Measurements from ENCODE around the gene ERICH4.
A peak's percentile ranks its signal among the peaks of the same experiment; 100 is the strongest.
"Not testable (repeated sequence)": the region's sequence is repeated elsewhere in the genome, so short reads cannot be mapped to it uniquely, and the experiment has no call there.

The ERICH4 gene

DNA sequence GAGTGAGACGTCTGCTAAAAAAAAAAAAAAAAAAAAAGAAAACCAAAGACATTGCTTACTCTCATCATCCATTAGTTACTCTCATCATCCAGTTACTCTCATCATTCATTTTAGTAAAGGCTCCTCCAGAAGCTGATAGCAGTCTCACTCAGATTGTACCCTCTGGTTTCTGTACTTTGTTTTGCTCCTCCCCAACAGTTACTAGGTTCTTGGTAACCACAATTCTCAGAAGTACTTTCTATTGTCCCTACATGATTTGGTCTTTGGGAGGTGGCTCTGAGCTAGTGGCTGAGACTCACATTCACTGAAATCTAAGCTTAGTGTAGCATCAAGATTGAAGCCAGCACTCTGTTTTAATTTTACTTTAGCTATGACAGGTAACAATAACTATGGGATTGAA is 14.3 kb downstream of the ERICH4 start:
- Mint-ChIP-seq H3K27ac (peak overlapping the region; percentile 39), H3K4me1 (ENCODE audit: low read depth) (peaks cover 15% of the 10 kb centered on the region), H3K36me3 (ENCODE audit: low read depth) (no peaks in the 10 kb centered on the region), H3K9me3 (no peaks in the 10 kb centered on the region), H3K4me3 (no peak overlapping the region), H3K27me3 (peaks cover 4% of the 10 kb centered on the region)
- no peak for DNase-seq

DNA sequence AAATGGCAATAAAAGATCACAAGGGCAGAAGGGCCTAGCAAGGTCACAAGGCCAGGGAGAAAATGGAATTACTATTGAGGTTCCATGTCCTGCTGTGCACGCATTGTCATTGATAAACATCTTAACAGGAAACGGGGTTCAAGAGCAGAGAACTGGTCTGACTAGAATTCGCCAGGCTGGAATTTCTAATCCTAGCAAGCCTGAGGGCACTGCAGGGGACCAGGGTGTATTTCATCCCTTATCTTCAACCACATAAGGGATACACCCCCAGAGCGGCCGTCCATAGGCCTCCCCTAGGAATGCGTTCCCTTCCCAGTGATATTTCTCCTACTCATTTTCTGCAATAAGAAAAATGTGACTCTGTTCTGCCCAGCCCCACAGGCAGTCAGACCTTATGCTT is 19.5 kb downstream of the ERICH4 start:
- no peak overlapping the region for H3K4me3 Mint-ChIP-seq
- no peak overlapping the region for H3K27ac Mint-ChIP-seq
- no peaks in the 10 kb centered on the region for H3K9me3 Mint-ChIP-seq
- no peaks in the 10 kb centered on the region for H3K36me3 Mint-ChIP-seq (ENCODE audit: low read depth)
- DNase-seq = no peak
- H3K4me1 Mint-ChIP-seq (ENCODE audit: low read depth) = peaks cover 10% of the 10 kb centered on the region
- H3K27me3 Mint-ChIP-seq = peaks cover 30% of the 10 kb centered on the region

DNA sequence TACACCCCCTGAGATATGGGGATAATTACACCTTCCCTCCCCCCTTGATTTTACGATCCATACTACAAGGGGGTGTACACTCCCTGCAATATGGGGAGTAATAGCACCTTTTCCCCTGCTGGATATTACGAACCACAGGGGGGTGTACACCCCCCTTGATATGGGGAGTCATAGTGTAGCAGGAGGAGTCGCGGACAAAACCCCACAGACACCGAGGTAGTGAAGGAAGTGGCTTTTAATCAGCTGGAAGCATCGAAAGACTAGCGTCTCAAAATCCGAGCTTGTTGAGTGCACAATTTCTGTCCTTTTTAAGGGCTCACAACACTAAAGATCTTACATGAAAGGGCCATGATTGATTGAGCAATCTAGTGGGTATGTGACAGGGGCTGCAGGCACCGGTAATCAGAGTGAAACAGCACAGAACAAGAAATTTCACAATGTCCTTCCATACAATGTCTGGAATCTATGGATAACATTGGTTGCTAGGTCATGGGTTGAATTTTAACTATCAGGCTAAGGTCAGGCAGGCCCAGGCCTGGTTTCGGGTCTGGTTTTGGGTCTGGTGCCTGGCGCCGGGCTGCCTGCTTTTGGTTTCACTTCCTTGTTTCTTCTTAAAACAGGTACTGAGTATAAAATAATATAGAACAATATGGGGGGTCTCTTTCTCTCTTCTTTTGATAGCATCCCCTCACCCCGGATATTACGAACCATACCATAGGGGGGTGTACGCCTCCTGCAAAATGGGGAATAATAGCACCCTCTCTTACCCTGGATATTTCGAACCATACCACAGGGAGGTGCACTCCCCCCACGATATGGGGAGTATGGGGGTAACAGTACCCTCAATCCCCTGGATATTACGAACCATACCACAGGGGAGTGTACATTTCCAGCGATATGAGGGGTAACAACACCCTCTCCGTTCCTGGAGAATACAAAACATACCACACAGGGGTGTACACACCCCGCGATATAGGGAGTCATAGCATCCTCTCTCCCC is 20.6 kb downstream of the ERICH4 start:
- H3K27me3 Mint-ChIP-seq = peaks cover 38% of the 10 kb centered on the region
- DNase-seq; H3K4me1 Mint-ChIP-seq (ENCODE audit: low read depth); H3K9me3 Mint-ChIP-seq; H3K36me3 Mint-ChIP-seq (ENCODE audit: low read depth); H3K27ac Mint-ChIP-seq: not testable (repeated sequence)
- peak overlapping the region; percentile 13 for H3K4me3 Mint-ChIP-seq

DNA sequence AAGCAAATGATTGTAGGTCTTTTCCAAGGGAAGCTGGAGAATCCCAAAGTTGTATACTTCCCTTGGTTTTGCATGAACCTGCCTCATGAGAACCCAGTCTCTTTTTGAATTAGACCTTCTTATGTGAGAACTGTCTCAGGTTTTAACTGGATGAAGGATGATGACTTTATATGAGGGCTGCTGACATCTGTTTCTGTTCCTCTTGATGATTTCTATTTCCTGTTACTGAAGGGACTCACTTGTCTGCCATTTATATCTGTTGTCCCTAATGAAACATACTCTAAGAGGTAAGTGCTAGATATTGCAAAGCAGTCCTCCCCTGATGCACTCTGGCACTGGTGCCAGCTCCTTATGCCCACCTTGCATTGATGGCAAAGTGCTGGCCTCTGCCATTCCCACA is 33.6 kb downstream of the ERICH4 start:
- Mint-ChIP-seq H3K4me3 (no peak overlapping the region), H3K27ac (no peak overlapping the region), H3K27me3 (peaks cover 56% of the 10 kb centered on the region), H3K9me3 (no peaks in the 10 kb centered on the region), H3K36me3 (ENCODE audit: low read depth) (no peaks in the 10 kb centered on the region), H3K4me1 (ENCODE audit: low read depth) (no peaks in the 10 kb centered on the region)
- no peak for DNase-seq

DNA sequence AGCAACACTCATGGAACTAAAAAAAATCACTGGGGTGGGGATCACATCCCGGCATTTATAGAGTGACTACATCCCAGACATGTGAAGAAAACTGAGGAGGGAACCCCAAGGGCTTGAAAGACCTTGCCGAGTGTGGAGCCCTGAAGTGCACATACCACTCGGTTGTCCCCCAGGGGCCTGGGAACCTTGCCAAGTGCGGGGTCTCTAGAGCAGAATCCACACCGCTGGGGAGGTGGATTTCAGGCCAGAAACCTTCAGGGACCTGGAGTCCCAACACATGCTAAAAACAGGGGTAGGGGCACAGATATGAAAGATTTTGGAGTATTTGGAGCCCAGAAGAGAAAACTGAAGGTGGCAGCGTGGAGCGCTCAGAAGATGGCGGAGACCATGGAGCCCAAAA is 35.2 kb downstream of the ERICH4 start:
- Mint-ChIP-seq H3K9me3 (no peaks in the 10 kb centered on the region), H3K27ac (no peak overlapping the region), H3K36me3 (ENCODE audit: low read depth) (no peaks in the 10 kb centered on the region), H3K4me1 (ENCODE audit: low read depth) (no peaks in the 10 kb centered on the region), H3K4me3 (no peak overlapping the region), H3K27me3 (peaks cover 45% of the 10 kb centered on the region)
- no peak for DNase-seq

DNA sequence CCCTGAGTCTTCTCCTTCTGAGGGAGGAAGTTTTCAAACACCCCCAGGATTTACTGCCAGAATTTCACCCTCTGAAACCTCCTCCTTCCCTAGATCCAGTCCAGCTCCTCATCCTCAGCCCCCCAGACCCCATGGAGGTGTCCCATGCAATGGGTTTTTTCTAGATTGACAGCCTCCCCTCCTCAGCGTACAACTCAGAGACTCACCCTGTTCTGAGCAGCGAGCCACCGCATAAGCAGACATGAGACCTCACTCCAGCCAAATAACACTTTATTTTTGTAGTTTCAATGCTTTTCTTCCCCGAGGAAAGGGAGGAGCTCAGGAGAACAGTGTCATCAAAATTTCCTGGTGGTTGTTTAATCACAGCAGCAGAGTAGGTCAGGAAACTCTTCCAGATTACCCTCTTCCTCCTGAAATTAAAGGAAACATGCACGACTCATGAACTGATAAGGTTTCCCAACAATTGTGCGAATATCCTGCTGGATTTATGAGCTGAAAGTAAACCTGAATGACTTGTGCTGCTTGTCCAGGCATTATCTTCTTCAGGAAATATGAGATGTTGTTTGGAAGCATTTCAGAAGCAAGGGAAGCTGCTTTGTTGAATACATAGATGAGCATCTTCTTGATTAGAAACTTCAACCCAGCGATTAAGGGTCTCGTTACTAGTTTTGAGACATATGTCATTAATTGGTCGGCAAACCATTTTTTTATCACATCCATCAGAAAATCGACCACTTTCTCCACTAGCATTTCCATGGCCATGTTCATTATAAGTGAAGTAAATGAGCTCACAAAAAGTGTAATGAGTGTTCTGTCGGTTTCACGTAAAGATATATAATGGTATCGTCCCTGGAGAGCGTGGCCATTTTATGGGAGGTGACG is 36.2 kb downstream of the ERICH4 start:
- peaks cover 42% of the 10 kb centered on the region for H3K27me3 Mint-ChIP-seq

DNA sequence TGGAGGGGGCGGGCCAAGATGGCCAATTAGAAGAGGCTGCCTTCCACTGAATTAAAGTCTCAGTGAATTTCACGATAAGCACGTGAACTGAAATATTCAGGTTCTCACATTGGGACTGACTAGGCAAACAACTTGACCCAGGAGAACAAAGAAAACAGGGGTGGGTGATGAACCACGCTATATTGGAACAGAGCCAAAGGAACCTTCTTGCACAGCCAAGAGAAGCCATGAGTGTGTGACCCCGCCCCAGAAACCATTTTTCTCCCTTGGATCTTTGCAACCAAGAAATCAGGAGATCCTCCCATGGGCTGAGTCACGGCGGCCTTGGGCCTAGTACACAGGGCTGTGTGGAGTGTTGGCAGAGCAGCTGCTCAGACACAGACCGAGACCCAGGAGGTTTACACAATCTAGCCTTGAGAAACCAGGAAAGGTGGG is 36.8 kb downstream of the ERICH4 start:
- no peak for DNase-seq
- Mint-ChIP-seq H3K36me3 (ENCODE audit: low read depth) (no peaks in the 10 kb centered on the region), H3K4me3 (no peak overlapping the region), H3K4me1 (ENCODE audit: low read depth) (no peaks in the 10 kb centered on the region), H3K27ac (no peak overlapping the region), H3K27me3 (peaks cover 44% of the 10 kb centered on the region), H3K9me3 (no peaks in the 10 kb centered on the region)

More for the DNA sequence above, 36.2 kb downstream of the ERICH4 start:
- Mint-ChIP-seq H3K9me3 (no peaks in the 10 kb centered on the region), H3K27ac (no peak overlapping the region), H3K4me1 (ENCODE audit: low read depth) (no peaks in the 10 kb centered on the region), H3K4me3 (no peak overlapping the region), H3K36me3 (ENCODE audit: low read depth) (no peaks in the 10 kb centered on the region)
- no peak for DNase-seq

DNA sequence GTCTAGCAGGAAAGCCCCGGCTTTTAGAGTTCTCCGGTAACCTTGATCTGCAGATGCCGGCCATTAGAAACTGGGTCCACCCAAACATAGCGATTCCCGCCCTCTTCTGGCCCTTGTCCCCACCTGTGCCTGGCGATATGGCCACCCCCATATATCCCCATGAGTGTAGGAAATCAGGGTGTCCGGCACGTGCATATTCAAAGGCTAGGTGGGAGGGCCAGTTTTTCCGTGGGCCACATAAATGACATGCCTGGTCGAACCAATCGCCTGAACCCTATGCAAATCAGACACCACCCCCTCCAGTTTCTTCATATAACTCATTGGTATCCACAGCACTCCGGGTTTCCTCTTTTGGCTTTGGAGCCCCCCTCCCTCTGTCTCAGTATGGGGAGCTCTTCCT is 37.4 kb downstream of the ERICH4 start:
- H3K27me3 Mint-ChIP-seq = peaks cover 48% of the 10 kb centered on the region
- no peaks in the 10 kb centered on the region for H3K4me1 Mint-ChIP-seq (ENCODE audit: low read depth)
- no peaks in the 10 kb centered on the region for H3K9me3 Mint-ChIP-seq
- no peak for DNase-seq
- no peak overlapping the region for H3K4me3 Mint-ChIP-seq
- H3K36me3 Mint-ChIP-seq (ENCODE audit: low read depth) = no peaks in the 10 kb centered on the region
- H3K27ac Mint-ChIP-seq = no peak overlapping the region

DNA sequence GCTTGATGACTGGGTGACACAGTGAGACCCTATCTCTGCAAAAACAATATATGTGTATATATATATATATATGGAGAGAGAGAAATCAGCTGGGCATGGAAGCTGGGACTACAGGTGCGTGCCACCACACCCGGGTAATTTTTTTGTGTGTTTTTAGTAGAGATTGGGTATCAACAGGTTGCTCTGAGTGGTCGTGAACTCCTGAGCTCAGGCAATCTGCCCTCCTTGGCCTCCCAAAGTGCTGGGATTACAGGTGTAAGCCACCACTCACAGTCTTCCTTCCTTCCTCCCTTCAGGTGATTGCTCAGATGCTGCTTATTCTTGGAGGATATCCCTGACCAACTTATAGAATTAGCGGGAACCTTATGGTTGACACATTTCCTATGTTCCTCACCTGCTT is 41.9 kb downstream of the ERICH4 start:
- no peak overlapping the region for H3K4me3 Mint-ChIP-seq
- H3K36me3 Mint-ChIP-seq (ENCODE audit: low read depth) = no peaks in the 10 kb centered on the region
- no peak overlapping the region for H3K27ac Mint-ChIP-seq
- H3K9me3 Mint-ChIP-seq = no peaks in the 10 kb centered on the region
- H3K4me1 Mint-ChIP-seq (ENCODE audit: low read depth) = no peaks in the 10 kb centered on the region
- peaks cover 57% of the 10 kb centered on the region for H3K27me3 Mint-ChIP-seq
- DNase-seq = no peak

DNA sequence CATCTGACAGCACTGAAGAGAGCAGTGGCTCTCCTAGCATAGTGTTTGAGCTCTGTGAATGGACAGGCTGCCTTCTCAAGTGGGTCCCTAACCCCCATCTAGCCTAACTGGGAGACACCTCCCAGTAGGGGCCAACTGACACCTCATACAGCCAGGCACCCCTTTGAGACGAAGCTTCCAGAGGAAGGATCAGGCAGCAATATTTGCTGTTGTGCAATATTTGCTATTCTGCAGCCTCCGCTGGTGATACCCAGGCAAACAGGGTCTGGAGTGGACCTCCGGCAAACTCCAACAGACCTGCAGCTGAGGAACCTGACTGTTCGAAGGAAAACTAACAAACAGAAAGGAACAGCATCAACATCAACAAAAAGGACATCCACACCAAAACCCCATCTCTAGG is 44.0 kb downstream of the ERICH4 start:
- H3K4me3 Mint-ChIP-seq; H3K4me1 Mint-ChIP-seq (ENCODE audit: low read depth); DNase-seq; H3K27ac Mint-ChIP-seq; H3K36me3 Mint-ChIP-seq (ENCODE audit: low read depth); H3K9me3 Mint-ChIP-seq: not testable (repeated sequence)
- H3K27me3 Mint-ChIP-seq = peaks cover 43% of the 10 kb centered on the region

DNA sequence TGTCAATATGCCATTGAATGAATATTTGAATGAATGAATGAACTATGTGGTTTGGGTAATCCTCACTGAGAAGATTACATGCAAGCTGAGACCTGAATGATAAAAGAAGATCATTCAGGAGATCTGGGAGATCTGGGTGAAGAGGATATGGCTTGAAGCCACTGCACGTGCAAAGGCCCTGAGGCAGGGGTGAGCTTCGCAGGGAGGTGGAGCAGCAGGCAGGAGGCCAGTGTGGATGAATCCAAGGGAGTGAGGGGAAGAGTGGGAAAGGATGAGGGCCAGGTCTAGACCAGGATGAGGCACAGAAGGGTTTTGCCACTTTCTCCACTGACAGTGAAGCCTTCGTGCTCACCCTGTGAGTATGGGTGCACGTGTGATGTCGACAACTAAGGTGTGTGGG is 49.9 kb downstream of the ERICH4 start:
- no peak overlapping the region for H3K4me3 Mint-ChIP-seq
- DNase-seq = no peak
- no peak overlapping the region for H3K27ac Mint-ChIP-seq
- H3K27me3 Mint-ChIP-seq = peaks cover 6% of the 10 kb centered on the region
- H3K4me1 Mint-ChIP-seq (ENCODE audit: low read depth) = no peaks in the 10 kb centered on the region
- no peaks in the 10 kb centered on the region for H3K36me3 Mint-ChIP-seq (ENCODE audit: low read depth)
- no peaks in the 10 kb centered on the region for H3K9me3 Mint-ChIP-seq
